Vagina (tissue), 2 donors: ENCODE data around the gene ETS2.

Source experiments
- POLR2A ChIP-seq, 2 donors: fragments of 450-650 bp; IDR thresholded peaks; one replicate each; pipeline ENCODE4 v1.6.1; 2017; ENCODE audit warnings: antibody characterized with exemption in 2 of 2, mild to moderate bottlenecking in 2 of 2, moderate library complexity in 2 of 2
- TF ChIP-seq, protein P1 (sequence below), 3 experiments: fragments of 450-650 bp in 2 of 3; fragments of 200-600 bp in 1 of 3; sonication (generic) in 1 of 3; IDR thresholded peaks; one replicate each; pipeline ENCODE4 v1.5.1; 2017 to 2019; ENCODE audit warnings: antibody characterized with exemption in 3 of 3, mild to moderate bottlenecking in 2 of 3, moderate library complexity in 2 of 3

DNA sequence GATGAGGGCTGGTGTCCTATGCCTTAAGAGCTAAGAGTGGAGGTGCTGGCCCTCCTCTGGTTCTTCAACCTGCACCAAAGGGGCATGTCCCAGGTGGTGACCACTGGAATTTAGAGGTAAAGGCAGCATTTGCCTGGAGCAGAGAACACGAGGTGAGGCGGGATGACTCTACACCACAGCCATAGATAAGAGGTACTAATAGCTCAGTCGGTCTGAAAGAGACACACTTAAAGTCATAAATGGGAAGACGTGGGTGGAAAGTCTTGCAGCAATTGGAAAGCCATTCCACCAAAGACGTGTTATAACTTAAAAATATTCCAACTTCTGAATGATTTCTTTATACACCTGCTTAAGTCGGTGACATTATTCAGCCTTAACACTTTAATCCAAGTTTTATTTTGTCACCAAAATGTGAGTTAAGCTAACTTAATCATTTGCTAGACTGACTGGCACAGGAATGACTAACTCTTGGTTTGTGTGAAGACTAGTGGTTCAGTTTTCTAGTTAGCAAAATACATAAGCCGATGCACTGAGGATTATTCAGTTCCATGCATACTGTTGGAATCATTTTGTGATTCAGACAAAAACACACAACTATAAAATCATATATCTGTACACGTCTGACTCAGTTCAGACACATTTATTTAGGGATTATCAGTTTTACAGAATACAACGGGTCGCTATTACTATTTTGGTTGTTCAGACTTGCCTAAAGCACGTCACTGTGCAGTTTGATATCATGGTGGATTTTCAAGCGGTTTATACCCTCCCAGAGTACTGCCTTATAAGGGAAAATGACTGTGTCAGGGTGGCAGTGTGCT lies 4.6 kb upstream of the ETS2 start:
- TF ChIP-seq, protein P1, sequence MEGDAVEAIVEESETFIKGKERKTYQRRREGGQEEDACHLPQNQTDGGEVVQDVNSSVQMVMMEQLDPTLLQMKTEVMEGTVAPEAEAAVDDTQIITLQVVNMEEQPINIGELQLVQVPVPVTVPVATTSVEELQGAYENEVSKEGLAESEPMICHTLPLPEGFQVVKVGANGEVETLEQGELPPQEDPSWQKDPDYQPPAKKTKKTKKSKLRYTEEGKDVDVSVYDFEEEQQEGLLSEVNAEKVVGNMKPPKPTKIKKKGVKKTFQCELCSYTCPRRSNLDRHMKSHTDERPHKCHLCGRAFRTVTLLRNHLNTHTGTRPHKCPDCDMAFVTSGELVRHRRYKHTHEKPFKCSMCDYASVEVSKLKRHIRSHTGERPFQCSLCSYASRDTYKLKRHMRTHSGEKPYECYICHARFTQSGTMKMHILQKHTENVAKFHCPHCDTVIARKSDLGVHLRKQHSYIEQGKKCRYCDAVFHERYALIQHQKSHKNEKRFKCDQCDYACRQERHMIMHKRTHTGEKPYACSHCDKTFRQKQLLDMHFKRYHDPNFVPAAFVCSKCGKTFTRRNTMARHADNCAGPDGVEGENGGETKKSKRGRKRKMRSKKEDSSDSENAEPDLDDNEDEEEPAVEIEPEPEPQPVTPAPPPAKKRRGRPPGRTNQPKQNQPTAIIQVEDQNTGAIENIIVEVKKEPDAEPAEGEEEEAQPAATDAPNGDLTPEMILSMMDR (IDR thresholded peaks at IDR 0.05), result no peak
- no peak for TF ChIP-seq POLR2A (IDR thresholded peaks at IDR 0.05)
